Kasumi-1 (cell line): ENCODE measurements around the gene LRRC3.

Source experiments
- DNase-seq, 2 experiments: peaks; one replicate each; lab custom pipeline; 2025; lab: John Stamatoyannopoulos, UW

The LRRC3 gene

DNA sequence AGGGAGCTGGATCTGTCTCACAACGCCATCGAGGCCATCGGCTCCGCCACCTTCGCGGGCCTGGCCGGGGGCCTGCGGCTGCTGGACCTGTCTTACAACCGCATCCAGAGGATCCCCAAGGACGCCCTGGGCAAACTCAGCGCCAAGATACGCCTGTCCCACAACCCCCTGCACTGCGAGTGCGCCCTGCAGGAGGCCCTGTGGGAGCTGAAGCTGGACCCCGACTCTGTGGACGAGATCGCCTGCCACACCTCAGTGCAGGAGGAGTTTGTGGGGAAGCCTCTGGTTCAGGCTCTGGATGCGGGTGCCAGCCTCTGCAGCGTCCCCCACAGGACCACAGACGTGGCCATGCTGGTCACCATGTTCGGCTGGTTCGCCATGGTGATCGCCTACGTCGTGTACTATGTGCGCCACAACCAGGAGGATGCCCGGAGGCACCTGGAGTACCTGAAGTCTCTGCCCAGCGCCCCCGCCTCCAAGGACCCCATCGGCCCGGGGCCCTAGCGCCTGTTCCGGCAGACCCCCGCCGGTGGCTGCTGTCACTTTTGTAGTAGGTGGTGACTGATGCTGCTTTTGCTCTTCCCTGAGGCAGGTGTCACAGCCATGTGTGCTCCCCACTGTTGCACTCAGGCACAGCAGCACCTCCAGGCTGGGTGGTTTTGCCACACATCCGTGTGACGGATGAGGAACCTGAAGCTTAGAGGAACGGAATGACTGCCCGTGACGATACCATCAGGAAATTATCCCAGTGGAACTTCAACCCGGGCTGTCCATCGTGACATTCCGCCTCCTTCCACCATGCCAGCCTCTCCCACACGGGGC lies 1.8 kb downstream of the LRRC3 start:
- DNase-seq = no peak

DNA sequence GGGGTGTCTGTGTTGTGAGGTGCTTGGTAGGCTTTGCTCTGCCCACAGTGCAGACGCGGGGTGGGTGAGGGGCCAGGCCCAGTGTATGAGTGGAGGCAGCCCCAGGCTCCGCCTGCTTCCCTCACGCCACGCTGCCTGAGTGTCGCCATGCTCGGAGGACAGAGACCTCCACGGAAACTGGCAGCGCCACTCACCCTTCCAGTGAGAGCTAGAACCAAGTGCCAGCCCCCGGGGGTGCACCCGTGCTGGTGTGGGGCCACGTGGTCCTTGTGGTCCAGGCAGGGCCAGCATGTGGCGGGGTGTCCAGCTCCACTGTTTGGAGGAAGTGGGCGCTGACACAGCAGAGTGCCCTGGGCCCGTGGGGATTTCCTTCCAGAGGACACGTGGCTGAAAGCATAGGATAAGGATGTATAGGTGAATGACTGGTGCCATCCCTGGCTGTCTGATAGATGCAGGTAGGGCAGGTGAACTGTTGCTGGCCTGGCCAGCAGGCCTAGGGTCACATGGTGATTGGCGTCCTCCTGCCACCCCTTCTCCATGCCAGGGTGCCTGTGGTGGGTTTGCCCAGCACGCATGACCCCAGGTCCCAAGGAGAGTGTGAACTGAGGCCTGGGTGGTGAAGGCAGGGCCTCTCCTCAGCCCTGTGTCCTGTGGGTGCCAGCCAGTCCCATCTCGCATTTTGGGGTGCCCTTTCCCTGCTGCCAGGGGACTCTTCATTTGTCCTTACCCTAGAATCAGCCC lies 3.8 kb downstream of the LRRC3 start:
- no peak for DNase-seq

- DNase-seq = no peak
Measured at GRCh38 chr21:44459712-44460440, 4.6 kb downstream of the LRRC3 start.

DNA sequence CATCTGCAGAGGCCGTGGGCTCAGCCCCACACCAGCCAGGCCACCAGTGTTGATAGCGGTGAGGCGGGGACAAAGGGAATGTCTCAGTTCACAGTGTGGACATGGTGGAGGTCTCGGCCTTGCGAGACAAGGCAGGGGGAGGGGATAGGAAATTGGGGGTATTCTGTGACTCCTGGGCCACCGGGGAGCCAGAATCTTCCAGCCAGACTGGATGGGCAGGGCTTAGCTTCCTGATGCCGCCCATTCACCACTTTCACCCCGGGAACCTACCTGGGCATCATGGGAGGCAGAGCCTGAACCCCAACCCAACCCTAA lies 5.1 kb downstream of the LRRC3 start:
- DNase-seq = no peak

DNA sequence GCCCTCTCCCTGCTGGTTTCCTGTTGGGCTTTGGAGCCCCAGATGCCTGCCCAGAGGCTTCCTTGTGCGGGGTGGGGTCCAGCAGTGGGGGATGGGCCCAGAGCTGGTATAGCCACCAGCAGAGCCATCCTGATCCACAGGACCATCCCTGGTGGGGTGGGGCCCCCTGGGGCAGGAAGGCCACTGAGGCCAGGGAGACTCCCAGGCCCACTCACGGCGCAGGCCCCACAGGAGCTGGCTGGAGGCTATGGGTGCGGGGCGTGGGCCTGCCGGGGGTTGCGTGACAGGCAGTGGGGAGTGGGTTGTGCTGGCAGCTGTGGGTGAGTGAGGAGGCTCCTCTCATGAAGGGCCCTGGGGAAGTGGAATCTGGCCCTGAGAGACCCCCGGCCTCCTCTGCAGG lies 5.7 kb downstream of the LRRC3 start:
- DNase-seq = no peak

DNA sequence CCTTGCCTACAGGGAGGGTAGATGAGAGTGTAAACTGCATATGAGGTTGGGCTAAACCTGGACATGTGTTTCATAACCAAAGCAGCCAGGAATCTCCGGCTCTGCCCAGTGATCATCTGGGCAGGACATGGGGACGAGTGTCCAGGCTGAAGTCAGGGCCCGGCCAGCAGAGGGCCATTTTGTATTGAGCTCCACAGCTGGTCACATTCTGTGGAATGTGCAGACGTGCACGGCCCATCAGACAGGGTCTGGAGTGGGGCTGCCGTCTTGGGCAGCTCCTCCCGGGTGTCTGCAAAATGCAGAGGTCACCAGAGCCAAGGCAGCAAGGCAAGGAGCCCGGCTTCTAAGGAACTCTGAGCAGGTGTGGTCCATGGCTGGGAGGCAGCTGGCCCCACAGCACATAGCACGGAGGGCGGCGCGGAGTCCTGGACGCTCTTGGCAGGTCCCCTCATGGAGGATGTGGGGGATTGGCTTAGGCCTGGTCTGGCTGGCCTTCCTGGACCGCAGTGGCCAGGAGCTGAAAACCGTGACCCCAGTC lies 6.2 kb downstream of the LRRC3 start:
- no peak for DNase-seq

DNA sequence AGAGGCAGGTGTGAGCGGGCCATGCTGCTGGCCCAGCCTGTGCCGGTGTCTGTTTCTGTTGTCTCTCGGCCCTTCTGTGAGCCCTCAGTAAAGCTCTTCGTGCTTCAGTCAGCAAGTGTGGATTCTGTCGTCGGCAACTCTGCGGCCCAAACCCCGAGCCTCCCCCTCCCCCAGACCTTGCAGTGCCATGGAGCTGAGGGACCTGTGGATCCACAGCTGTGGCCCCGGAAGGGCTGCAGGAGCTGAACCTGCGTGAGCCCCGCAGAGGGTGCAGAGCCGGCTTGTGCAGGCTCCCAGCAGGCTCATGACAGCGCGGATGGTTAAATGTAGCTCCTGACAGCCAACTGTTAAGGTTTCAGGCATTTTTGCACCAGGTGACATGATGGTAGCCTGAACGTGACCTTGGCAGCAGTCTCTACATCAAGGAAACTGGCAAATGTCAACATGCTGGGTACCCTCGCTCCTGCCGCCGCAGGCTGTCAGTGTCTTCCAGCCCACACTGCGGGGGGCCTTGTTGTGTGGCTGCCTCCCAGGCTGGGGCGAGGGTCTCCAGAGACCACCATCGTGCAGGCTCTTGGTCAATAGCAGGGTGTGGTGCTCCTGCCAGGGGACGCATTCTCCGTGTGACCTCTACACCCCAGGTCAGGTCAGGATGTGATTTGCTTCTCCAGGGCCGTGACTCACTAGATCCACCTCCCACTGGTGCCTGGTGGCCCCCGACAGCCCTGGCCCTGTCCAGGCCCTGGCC lies 7.0 kb downstream of the LRRC3 start:
- no peak for DNase-seq

GRCh38 chr21:44462834-44463200 lies 7.5 kb downstream of the LRRC3 start:
- DNase-seq = no peak

- no peak for DNase-seq
Measured at GRCh38 chr21:44463724-44464123, 8.4 kb downstream of the LRRC3 start.

- DNase-seq = no peak
Measured at GRCh38 chr21:44464351-44464750, 9.0 kb downstream of the LRRC3 start.

DNA sequence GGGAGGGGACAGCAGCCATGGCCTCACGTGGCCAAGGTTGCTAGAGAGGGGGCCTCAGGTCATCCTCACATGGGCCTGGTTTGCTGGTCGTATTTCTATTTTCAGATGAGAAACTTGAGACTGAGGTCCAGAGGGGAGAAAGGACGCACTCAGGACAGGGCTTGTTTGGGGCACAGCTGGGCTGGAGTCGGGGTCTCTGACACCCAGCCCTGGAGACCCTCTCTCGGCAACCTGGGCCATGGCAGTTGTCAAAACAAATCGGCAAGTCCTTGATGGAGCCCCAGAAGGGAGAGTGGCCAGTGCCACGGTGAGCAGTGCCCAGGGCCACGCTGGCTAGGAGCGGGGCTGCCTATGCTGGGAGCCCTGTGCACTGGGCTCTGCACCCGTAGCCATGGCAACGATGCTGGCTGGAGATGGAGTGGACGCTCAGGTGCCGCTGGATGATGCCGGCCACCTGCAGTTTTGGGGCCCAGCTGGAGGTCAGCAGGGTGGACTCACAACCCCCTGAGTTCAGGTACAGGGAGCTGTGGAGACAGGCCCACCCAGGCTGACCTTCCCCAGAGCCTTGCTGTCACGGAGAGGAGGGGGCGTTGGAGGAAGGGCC lies 11.1 kb downstream of the LRRC3 start:
- DNase-seq = no peak

- no peak for DNase-seq
Measured at GRCh38 chr21:44466996-44467858, 11.9 kb downstream of the LRRC3 start.

DNA sequence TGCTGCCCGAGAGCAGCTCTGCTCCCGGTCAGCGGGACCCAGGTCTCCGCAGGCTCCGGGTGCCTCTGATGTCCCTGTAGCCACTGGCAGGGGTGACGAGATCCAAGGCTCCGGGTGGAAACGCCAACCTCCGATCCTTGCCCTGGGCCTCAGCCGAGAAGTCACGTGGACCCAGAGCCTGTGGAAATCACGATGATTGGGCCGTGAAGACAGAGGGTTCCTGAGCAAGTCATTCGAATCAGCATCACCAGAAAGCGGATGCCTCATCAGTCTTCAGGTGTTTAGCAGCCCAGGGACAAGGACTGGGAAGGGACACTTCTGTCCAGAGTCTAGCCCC lies 12.5 kb downstream of the LRRC3 start:
- DNase-seq = no peak

GRCh38 chr21:44471341-44471740 lies 16.0 kb downstream of the LRRC3 start:
- DNase-seq = no peak

- no peak for DNase-seq
Measured at GRCh38 chr21:44471996-44472395, 16.7 kb downstream of the LRRC3 start.

GRCh38 chr21:44473915-44474555 lies 18.7 kb downstream of the LRRC3 start:
- DNase-seq = no peak

GRCh38 chr21:44475266-44475845 lies 20.0 kb downstream of the LRRC3 start:
- no peak for DNase-seq

DNA sequence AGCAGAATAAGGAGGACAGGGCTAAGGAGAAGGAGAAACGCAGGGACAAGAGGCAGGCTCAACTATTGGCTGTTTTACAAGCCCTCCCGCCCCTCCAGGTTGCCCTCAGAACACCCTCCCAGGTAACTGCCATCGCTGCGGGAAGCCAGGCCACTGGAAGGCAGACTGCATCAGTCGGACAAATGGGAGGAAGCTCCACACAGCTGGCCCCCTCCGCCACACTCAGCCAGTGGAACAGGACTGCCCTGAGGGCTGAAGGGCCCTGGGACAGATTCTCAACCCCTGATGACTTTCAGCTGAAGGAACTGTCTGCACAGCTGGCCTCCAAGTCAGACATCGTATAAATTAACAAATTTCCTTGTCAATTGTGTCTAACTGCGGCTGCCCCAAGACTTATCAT lies 21.8 kb downstream of the LRRC3 start:
- no peak for DNase-seq

- DNase-seq = no peak
Measured at GRCh38 chr21:44477712-44478111, 22.4 kb downstream of the LRRC3 start.
